Stimulated activated CD4-positive, alpha-beta T cell treated with anti-CD3 and anti-CD28 coated beads, Interleukin-4, amount 100 ng/mL, for 24 hours (primary cell): ENCODE results near the gene SMARCD1.

Experiments used
- DNase-seq: peaks from one replicate; pipeline ENCODE4 v3.0.0-alpha.2; 2020

SMARCD1 gene

GRCh38 chr12:50057000-50057841, 27.9 kb upstream of the SMARCD1 start, which contains the start of gene ASIC1:
Gene ASIC1, plus strand, starts transcription at chr12:50057596. Its CDS starts 1,171 bp downstream, at chr12:50058767.
- DNase-seq: peak; percentile 40

DNA sequence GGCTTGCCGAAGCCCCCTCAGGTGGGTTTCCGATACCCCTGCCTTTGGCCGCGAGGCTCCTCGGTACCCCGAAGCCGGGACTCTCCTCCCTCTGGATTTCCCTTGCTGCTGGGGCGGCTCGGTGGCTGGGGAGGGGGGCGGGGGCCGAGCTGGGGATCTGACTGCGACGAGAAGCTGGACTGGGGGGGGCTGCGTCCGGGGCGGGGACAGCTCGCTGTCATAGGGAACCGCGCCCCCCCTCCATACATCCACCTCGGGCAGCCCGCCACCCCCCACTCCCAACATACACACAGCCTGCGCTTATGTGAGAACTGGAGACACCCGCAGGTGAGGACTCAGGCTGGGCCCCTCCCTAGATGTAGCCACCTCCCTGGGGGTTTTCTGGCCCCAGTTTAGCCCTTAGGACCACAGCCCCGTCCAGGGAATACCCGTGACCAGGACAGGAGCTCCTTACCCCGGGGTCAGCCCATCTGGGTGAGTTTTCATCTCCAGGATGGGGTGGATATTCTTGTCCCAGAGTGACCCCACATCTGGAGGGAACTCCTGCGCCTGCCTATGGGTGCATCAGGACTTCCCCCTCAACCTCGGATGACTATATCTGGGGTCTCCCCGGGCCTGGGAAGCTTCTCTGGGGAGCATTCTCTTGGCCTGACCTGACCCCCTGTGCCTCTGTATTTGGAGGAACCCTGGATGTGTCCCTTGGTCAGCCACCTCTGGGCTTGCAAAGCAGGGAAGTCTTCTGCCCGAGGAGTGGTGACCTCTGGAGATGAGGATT, 27.1 kb upstream of the SMARCD1 start:
- no peak for DNase-seq

DNA sequence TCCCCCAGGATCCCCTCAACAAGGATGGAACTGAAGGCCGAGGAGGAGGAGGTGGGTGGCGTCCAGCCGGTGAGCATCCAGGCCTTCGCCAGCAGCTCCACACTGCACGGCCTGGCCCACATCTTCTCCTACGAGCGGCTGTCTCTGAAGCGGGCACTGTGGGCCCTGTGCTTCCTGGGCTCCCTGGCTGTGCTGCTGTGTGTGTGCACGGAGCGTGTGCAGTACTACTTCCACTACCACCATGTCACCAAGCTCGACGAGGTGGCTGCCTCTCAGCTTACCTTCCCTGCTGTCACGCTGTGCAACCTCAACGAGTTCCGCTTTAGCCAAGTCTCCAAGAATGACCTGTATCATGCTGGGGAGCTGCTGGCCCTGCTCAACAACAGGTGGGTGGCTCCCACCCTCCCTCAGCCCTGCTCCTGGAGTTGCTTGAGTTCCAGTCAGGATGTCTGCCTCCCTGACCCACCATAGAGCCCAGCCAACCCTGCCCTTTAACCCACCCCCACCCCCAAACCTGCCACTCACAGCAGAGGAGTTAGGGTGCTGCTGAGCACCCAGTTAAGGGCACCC, 26.3 kb upstream of the SMARCD1 start:
- no peak for DNase-seq

DNA sequence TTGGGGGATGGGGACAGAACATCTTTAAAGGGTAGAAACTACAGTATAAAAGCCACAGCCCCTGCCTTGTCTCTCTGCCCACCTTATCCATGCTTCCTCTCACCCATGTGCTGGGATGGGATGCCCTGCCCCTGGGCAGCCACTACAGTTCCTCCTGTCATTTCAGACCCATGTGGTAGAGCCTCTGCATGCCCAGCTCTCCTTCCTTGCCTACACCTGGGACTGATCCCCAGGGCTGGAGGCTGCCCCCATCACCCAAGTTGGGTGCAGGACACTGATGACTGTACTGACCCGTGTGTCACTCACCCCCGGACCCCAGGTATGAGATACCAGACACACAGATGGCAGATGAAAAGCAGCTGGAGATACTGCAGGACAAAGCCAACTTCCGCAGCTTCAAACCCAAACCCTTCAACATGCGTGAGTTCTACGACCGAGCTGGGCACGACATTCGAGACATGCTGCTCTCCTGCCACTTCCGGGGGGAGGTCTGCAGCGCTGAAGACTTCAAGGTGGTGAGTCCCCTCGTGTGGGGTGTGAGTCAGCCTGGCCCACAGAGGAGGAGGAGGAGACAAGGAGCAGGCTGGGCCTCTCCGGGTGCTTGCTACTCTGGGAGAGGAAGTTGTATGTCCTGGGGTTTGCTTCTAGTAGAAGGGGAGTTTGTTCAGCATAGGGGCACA, 25.6 kb upstream of the SMARCD1 start:
- DNase-seq: peak; percentile 43

DNA sequence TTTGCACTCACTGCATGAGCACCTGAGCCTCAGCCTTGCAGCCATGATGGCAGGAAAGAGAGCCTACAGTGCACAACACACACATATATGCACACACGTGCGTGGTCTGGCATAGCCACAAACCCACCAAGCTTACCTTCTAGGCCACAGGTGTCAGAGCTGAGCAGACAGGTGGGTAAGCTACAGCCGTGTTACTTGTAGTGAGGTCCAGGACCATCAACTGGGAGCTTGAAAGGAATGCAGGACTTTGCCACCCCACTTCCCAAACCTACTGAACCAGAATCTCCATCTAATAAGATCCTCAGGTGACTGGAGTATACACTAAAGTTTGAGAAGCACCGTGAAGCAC, 25.0 kb upstream of the SMARCD1 start:
- no peak for DNase-seq

- no peak for DNase-seq
Measured at GRCh38 chr12:50061171-50061570, 24.0 kb upstream of the SMARCD1 start.

GRCh38 chr12:50061946-50062686, 23.0 kb upstream of the SMARCD1 start:
- DNase-seq: no peak

- DNase-seq: no peak
Measured at GRCh38 chr12:50062728-50063460, 22.2 kb upstream of the SMARCD1 start.

- DNase-seq: no peak
Measured at GRCh38 chr12:50065726-50066310, 19.3 kb upstream of the SMARCD1 start.

GRCh38 chr12:50066402-50066801, 18.7 kb upstream of the SMARCD1 start:
- no peak for DNase-seq

DNA sequence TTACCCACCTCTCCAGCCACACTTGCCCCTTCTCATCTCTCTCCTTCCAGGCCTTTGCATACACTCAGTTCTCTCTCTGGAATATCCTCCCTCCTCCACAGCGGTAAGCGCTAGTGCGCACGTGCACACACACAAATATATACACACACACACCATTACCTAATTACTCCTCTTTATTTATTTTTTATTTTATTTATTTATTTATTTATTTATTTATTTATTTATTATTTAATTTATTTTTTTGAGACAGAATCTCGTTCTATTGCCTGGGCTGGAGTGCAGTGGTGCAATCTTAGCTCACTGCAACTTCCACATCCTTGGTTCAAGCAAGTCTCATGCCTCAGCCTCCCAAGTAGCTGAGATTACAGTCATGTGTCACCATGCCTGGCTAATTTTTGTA, 16.1 kb upstream of the SMARCD1 start:
- DNase-seq: no peak

- no peak for DNase-seq
Measured at GRCh38 chr12:50069539-50069938, 15.6 kb upstream of the SMARCD1 start.

GRCh38 chr12:50070314-50071060, 14.7 kb upstream of the SMARCD1 start:
- peak; percentile 73 for DNase-seq

- DNase-seq: no peak
Measured at GRCh38 chr12:50072198-50072907, 12.8 kb upstream of the SMARCD1 start.

DNA sequence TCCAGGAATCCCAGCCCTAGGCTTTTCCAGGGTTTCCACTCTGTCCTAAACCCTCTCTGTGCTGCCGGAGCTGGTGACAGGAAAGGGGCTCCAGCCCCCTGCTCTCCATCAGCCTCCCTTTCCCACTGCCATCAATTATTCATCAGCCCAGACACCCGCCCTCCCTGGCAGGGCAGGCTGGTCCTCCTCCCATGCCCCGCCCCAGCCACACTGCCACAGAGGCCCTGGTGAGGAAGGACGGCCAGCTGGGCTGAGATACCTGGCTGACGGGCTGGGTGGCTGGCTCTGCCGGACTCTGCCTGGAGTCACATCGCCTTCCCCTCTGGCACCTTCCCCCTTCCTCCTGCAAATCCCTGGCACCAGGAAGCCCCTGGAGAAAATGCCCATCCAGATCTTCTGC, 11.9 kb upstream of the SMARCD1 start:
- DNase-seq: no peak

DNA sequence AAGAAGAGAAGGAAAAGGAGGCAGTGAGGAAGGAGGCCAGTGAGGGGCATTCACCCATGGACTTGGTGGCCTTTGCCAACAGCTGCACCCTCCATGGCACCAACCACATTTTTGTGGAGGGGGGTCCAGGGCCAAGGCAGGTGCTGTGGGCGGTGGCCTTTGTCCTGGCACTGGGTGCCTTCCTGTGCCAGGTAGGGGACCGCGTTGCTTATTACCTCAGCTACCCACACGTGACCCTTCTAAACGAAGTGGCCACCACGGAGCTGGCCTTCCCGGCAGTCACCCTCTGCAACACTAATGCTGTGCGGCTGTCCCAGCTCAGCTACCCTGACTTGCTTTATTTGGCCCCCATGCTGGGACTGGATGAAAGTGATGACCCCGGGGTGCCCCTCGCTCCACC, 11.4 kb upstream of the SMARCD1 start:
- DNase-seq: no peak

GRCh38 chr12:50074936-50075807, 10.0 kb upstream of the SMARCD1 start:
- DNase-seq: peak; percentile 86

DNA sequence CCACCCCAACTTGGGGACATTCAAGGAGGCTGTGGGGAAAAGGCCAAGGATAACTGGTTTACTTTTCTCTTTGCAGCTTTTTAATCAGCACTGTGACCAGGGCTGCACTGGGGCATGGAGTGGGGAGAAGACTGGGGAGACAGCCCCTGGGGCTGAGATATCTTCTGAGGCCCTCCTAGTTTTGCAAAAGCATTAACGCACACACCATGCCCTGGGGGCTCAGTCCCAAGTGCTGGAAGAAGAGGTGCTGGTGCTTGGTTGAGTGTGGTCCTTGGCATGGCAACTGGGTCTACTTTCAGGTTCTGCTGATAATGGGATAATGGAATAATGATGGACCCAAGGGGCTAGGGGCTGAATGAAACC, 9.4 kb upstream of the SMARCD1 start:
- DNase-seq: no peak

DNA sequence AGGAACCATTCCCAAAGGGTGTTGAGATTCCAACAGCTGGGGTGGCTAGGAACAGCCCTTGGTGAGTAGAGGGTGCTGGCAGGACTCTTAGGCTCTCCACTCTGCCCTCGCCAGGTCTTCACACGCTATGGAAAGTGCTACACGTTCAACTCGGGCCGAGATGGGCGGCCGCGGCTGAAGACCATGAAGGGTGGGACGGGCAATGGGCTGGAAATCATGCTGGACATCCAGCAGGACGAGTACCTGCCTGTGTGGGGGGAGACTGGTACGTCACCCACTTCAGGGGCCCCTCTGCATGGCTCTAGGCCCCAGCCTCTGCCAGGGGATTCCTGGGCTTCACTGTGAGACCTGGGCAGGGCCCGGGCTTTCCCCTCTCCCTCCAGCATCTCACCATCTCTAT, 8.0 kb upstream of the SMARCD1 start:
- DNase-seq: no peak
